Adrenal gland (tissue), 12 donors: Measurements from ENCODE around the gene SAA4. TPM values are rescaled to one million over a fixed set of nuclear protein-coding genes. Genes with fewer than 3 reads are reported as not detected.
"Not testable (repeated sequence)": the region's sequence is repeated elsewhere in the genome, so short reads cannot be mapped to it uniquely, and the experiment has no call there.

Source experiments
- DNase-seq, 7 donors: peaks; one replicate each; pipeline ENCODE4 v3.0.0-alpha.2; 2019 to 2020
- H3K27ac ChIP-seq, 5 donors: fragments of 200-600 bp; sonication (generic) in 4 of 5; 1 replicate in 3 of 5; 2 replicates in 2 of 5; pipeline versions ENCODE4 v1.5.1 to v1.8.0; 2016 to 2020; ENCODE audit warnings: mild to moderate bottlenecking in 1 of 5
- H3K27me3 ChIP-seq: fragments of 200-600 bp; 2 replicates; pipeline ENCODE4 v1.8.0; 2021
- H3K36me3 ChIP-seq, 2 donors: fragments of 200-600 bp; replicated peaks in 1 of 2; 1 replicate in 1 of 2; 2 replicates in 1 of 2; pipeline versions ENCODE4 v1.5.1 to v1.8.0; 2018 to 2022
- H3K4me1 ChIP-seq, 2 donors: fragments of 200-600 bp; replicated peaks in 1 of 2; 1 replicate in 1 of 2; 2 replicates in 1 of 2; pipeline versions ENCODE4 v1.5.1 to v1.8.0; 2018 to 2021
- H3K4me3 ChIP-seq, 4 donors: fragments of 200-600 bp; sonication (generic) in 3 of 4; one replicate each; pipeline ENCODE4 v1.5.1; 2016 to 2018
- H3K9me3 ChIP-seq, 3 donors: fragments of 200-600 bp; sonication (generic) in 1 of 3; replicated peaks in 1 of 3; 1 replicate in 2 of 3; 2 replicates in 1 of 3; pipeline versions ENCODE4 v1.5.1 to v1.8.0; 2016 to 2021
- CTCF ChIP-seq, 6 experiments: fragments of 450-650 bp in 4 of 6; fragments of 200-600 bp in 2 of 6; sonication (generic) in 1 of 6; IDR thresholded peaks; 1 replicate in 5 of 6; 2 replicates in 1 of 6; pipeline versions ENCODE4 v1.5.1 to v1.8.0; 2016 to 2021; ENCODE audit warnings: antibody characterized with exemption in 6 of 6, mild to moderate bottlenecking in 2 of 6, moderate library complexity in 1 of 6
- POLR2A ChIP-seq, 2 donors: fragments of 450-650 bp; IDR thresholded peaks; one replicate each; pipeline ENCODE4 v1.6.1; 2017; ENCODE audit warnings: antibody characterized with exemption in 2 of 2, mild to moderate bottlenecking in 2 of 2, moderate library complexity in 1 of 2
- WGBS, 4 donors: extraction: QIAGEN DNeasy Blood & Tissue Kit in 2 of 4; methylation state at CpG; one replicate each; pipeline versions ENCODE4 v1.1.5 to v1.1.7; 2013 to 2017; 5-methylcytosine and 5-hydroxymethylcytosine counted together
- intact Hi-C, 2 donors: fragments of 100-400 bp; cut with DNase I; formaldehyde crosslinking; loops; one replicate each; pipeline versions ENCODE4 v1.14.1 to v1.15.0; 2022 to 2023
- polyA plus RNA-seq, 3 donors: library from polyadenylated mRNA; stranded (reverse); fragments of 200-250 nt in 2 of 3; fragments of 350-450 nt in 1 of 3; fragmentation: Illumina TruSeq in 1 of 3; extraction: RNeasy Lipid Tissue Mini Kit (QIAGEN cat#74804) in 1 of 3; gene quantifications; one replicate each; pipeline ENCODE4 v1.2.3, GENCODE V29; 2013 to 2014
- total RNA-seq, 9 donors: library from RNA; depleted of rRNA in 4 of 9; stranded (reverse); fragments of >200 nt in 4 of 9; fragments of 120-200 nt in 1 of 9; fragmentation: NEBNext Ultra II Directional in 1 of 9; extraction: Animal tissue kit (Norgen Biotek cat#: 25700) in 1 of 9; gene quantifications; one replicate each; pipeline versions ENCODE4 v1.1.0 to v1.2.4, GENCODE V29; 2013 to 2023
- donor health status: healthy with polysubstance abuse.
- donor health status: Bipolar disorder and iron deficiency.
- donor health status: DM: yes; HTN: yes; CAD: no.
- donor health status: DM: no; HTN: no; CAD: no.
- donor health status: DM: no; HTN: no; CAD: no.
- donor health status: DM: yes; HTN: yes; CAD: no.

Gene SAA4
- total and polyA plus RNA-seq, 12 donors: 0.32 to 4.2 (median 1.2) TPM; not detected in 4

- no peak for DNase-seq
- no peaks in the 10 kb centered on the region for H3K4me1 ChIP-seq
- no peaks in the 10 kb centered on the region for H3K36me3 ChIP-seq
- H3K9me3 ChIP-seq: no peaks in the 10 kb centered on the region
- no peak overlapping the region for H3K27ac ChIP-seq
- WGBS, 4 donors: 81 to 95% (median 85%) methylated on average over 3 of the region's 3 CpGs
- peaks cover 5% of the 10 kb centered on the region for H3K27me3 ChIP-seq
- intact Hi-C loops: no loop called here
- H3K4me3 ChIP-seq: no peak overlapping the region
- no peak for TF ChIP-seq POLR2A (IDR thresholded peaks at IDR 0.05)
- TF ChIP-seq CTCF (IDR thresholded peaks at IDR 0.05): no peak
Observed at GRCh38 chr11:18204220-18204619, 32.4 kb downstream of the SAA4 start.

- intact Hi-C loops: no loop called here
- Histone ChIP-seq H3K36me3 (no peaks in the 10 kb centered on the region), H3K4me1 (no peaks in the 10 kb centered on the region), H3K4me3 (no peak overlapping the region), H3K27me3 (peaks cover 5% of the 10 kb centered on the region), H3K27ac (no peak overlapping the region), H3K9me3 (no peaks in the 10 kb centered on the region)
- DNase-seq: peak in 2 of 7 donors; percentile 20 to 24
- 7 to 32% (median 16%) methylated on average over 4 to 6 of the region's 6 CpGs for WGBS, 4 donors
- TF ChIP-seq CTCF (IDR thresholded peaks at IDR 0.05) (peak in 4 of 6 experiments; percentile 15 to 46 (median 32)), POLR2A (IDR thresholded peaks at IDR 0.05) (no peak)
Observed at GRCh38 chr11:18203723-18204122, 32.9 kb downstream of the SAA4 start.

GRCh38 chr11:18197738-18198137 lies 38.9 kb downstream of the SAA4 start:
- intact Hi-C loops: not testable (repeated sequence)
- 61 to 88% (median 61%) methylated on average over 3 of the region's 3 CpGs for WGBS, 4 donors

GRCh38 chr11:18196532-18196931 lies 40.1 kb downstream of the SAA4 start:
- WGBS, 4 donors: 87 to 98% (median 90%) methylated on average over 2 of the region's 2 CpGs
- no peaks in the 10 kb centered on the region for H3K4me1 ChIP-seq
- TF ChIP-seq CTCF (IDR thresholded peaks at IDR 0.05) (no peak), POLR2A (IDR thresholded peaks at IDR 0.05) (no peak)
- no peaks in the 10 kb centered on the region for H3K9me3 ChIP-seq
- H3K27me3 ChIP-seq: no peaks in the 10 kb centered on the region
- no peak overlapping the region for H3K4me3 ChIP-seq
- no peaks in the 10 kb centered on the region for H3K36me3 ChIP-seq
- no peak for DNase-seq
- H3K27ac ChIP-seq: no peak overlapping the region
- intact Hi-C loops: no loop called here

More at GRCh38 chr11:18197738-18198137, 38.9 kb downstream of the SAA4 start:
- not testable (repeated sequence) for H3K27ac ChIP-seq, H3K27me3 ChIP-seq, H3K9me3 ChIP-seq, DNase-seq, H3K4me1 ChIP-seq, H3K36me3 ChIP-seq, H3K4me3 ChIP-seq

GRCh38 chr11:18193010-18193409 lies 43.6 kb downstream of the SAA4 start:
- H3K4me3 ChIP-seq: no peak overlapping the region
- H3K27ac ChIP-seq: no peak overlapping the region
- 27 to 51% (median 38%) methylated on average over 4 of the region's 4 CpGs for WGBS, 4 donors
- intact Hi-C loops: no loop called here
- H3K9me3 ChIP-seq: no peaks in the 10 kb centered on the region
- H3K4me1 ChIP-seq: no peaks in the 10 kb centered on the region
- peaks cover 5% of the 10 kb centered on the region for H3K27me3 ChIP-seq
- no peak for TF ChIP-seq POLR2A (IDR thresholded peaks at IDR 0.05)
- TF ChIP-seq CTCF (IDR thresholded peaks at IDR 0.05): no peak
- no peak for DNase-seq
- no peaks in the 10 kb centered on the region for H3K36me3 ChIP-seq
